ENCODE data around the gene COL25A1. TPM values are rescaled to one million over a fixed set of nuclear protein-coding genes. Genes with fewer than 3 reads are reported as not detected.

The COL25A1 gene
- total and polyA plus RNA-seq, 4 experiments from 2014 or later = 0.06 to 0.55 (median 0.44) TPM; not detected in 1

GRCh38 chr4:108793415-108793814 lies 509.0 kb downstream of the COL25A1 start:
- H3K4me1 Mint-ChIP-seq = no peaks in the 10 kb centered on the region
- no peak overlapping the region for H3K27ac Mint-ChIP-seq
- no peak for DNase-seq
- H3K9me3 Mint-ChIP-seq = no peaks in the 10 kb centered on the region
- ChIA-PET CTCF (ENCODE audit: partially characterized antibody) (no interaction called here), POLR2A (ENCODE audit: partially characterized antibody) (no interaction called here)
- no peaks in the 10 kb centered on the region for H3K4me1 ChIP-seq (ENCODE audit: insufficient read depth, low read length)
- H3K36me3 ChIP-seq (ENCODE audit: insufficient read depth, low read length) = no peaks in the 10 kb centered on the region
- intact Hi-C loops (cut with micrococcal nuclease) = no loop called here
- no peaks in the 10 kb centered on the region for H3K9me3 ChIP-seq (ENCODE audit: control insufficient read depth in 1 of 2, low read length in 2 of 2)
- H3K27ac ChIP-seq (ENCODE audit: low read depth, low read length) = no peak overlapping the region
- H3K36me3 Mint-ChIP-seq = no peaks in the 10 kb centered on the region
- H3K27me3 ChIP-seq (ENCODE audit: insufficient read depth, low read length) = no peaks in the 10 kb centered on the region
- H3K4me3 Mint-ChIP-seq = no peak overlapping the region
- peaks cover 0 to 5% of the 10 kb centered on the region in 2 donors for H3K27me3 Mint-ChIP-seq
- no peak overlapping the region for H3K4me3 ChIP-seq (ENCODE audit: low read length in 2 of 2)

GRCh38 chr4:108788731-108789130 lies 513.7 kb downstream of the COL25A1 start:
- Histone ChIP-seq H3K36me3 (ENCODE audit: insufficient read depth, low read length) (no peaks in the 10 kb centered on the region), H3K27ac (ENCODE audit: low read depth, low read length) (no peak overlapping the region), H3K4me3 (ENCODE audit: low read length in 2 of 2) (no peak overlapping the region), H3K27me3 (ENCODE audit: insufficient read depth, low read length) (no peaks in the 10 kb centered on the region), H3K9me3 (ENCODE audit: control insufficient read depth in 1 of 2, low read length in 2 of 2) (no peaks in the 10 kb centered on the region), H3K4me1 (ENCODE audit: insufficient read depth, low read length) (no peaks in the 10 kb centered on the region)
- ChIA-PET POLR2A (ENCODE audit: partially characterized antibody) (no interaction called here), CTCF (ENCODE audit: partially characterized antibody) (no interaction called here)
- no peaks in the 10 kb centered on the region for H3K4me1 Mint-ChIP-seq
- no peak overlapping the region for H3K27ac Mint-ChIP-seq
- peaks cover 2 to 6% of the 10 kb centered on the region in 2 donors for H3K27me3 Mint-ChIP-seq
- H3K36me3 Mint-ChIP-seq = no peaks in the 10 kb centered on the region
- H3K4me3 Mint-ChIP-seq = no peak overlapping the region
- no peaks in the 10 kb centered on the region for H3K9me3 Mint-ChIP-seq
- DNase-seq = no peak
- intact Hi-C loops (cut with micrococcal nuclease) = no loop called here

GRCh38 chr4:108787724-108788123 lies 514.7 kb downstream of the COL25A1 start:
- ChIA-PET POLR2A (ENCODE audit: partially characterized antibody) (no interaction called here), CTCF (ENCODE audit: partially characterized antibody) (no interaction called here)
- intact Hi-C loops (cut with micrococcal nuclease) = no loop called here
- Histone ChIP-seq H3K9me3 (ENCODE audit: control insufficient read depth in 1 of 2, low read length in 2 of 2) (no peaks in the 10 kb centered on the region), H3K4me1 (ENCODE audit: insufficient read depth, low read length) (no peaks in the 10 kb centered on the region), H3K27me3 (ENCODE audit: insufficient read depth, low read length) (no peaks in the 10 kb centered on the region), H3K27ac (ENCODE audit: low read depth, low read length) (no peak overlapping the region), H3K4me3 (ENCODE audit: low read length in 2 of 2) (no peak overlapping the region), H3K36me3 (ENCODE audit: insufficient read depth, low read length) (no peaks in the 10 kb centered on the region)
- H3K36me3 Mint-ChIP-seq = no peaks in the 10 kb centered on the region
- H3K4me3 Mint-ChIP-seq = no peak overlapping the region
- H3K4me1 Mint-ChIP-seq = no peaks in the 10 kb centered on the region
- no peak for DNase-seq
- H3K27ac Mint-ChIP-seq = no peak overlapping the region
- peaks cover 2 to 4% of the 10 kb centered on the region in 2 donors for H3K27me3 Mint-ChIP-seq
- no peaks in the 10 kb centered on the region for H3K9me3 Mint-ChIP-seq

GRCh38 chr4:108787106-108787505 lies 515.4 kb downstream of the COL25A1 start:
- H3K4me1 ChIP-seq (ENCODE audit: insufficient read depth, low read length) = no peaks in the 10 kb centered on the region
- H3K4me3 ChIP-seq (ENCODE audit: low read length in 2 of 2) = no peak overlapping the region
- H3K4me1 Mint-ChIP-seq = no peaks in the 10 kb centered on the region
- no peak overlapping the region for H3K27ac ChIP-seq (ENCODE audit: low read depth, low read length)
- no peak overlapping the region for H3K27ac Mint-ChIP-seq
- peaks cover 2 to 5% of the 10 kb centered on the region in 2 donors for H3K27me3 Mint-ChIP-seq
- H3K4me3 Mint-ChIP-seq = no peak overlapping the region
- intact Hi-C loops (cut with micrococcal nuclease) = no loop called here
- no peaks in the 10 kb centered on the region for H3K36me3 ChIP-seq (ENCODE audit: insufficient read depth, low read length)
- no peak for DNase-seq
- no peaks in the 10 kb centered on the region for H3K9me3 ChIP-seq (ENCODE audit: control insufficient read depth in 1 of 2, low read length in 2 of 2)
- no peaks in the 10 kb centered on the region for H3K9me3 Mint-ChIP-seq
- CTCF ChIA-PET (ENCODE audit: partially characterized antibody) = no interaction called here
- H3K36me3 Mint-ChIP-seq = no peaks in the 10 kb centered on the region
- no peaks in the 10 kb centered on the region for H3K27me3 ChIP-seq (ENCODE audit: insufficient read depth, low read length)
- POLR2A ChIA-PET (ENCODE audit: partially characterized antibody) = no interaction called here

- Mint-ChIP-seq H3K4me3 (no peak overlapping the region), H3K27me3 (peaks cover 2 to 5% of the 10 kb centered on the region in 2 donors), H3K4me1 (no peaks in the 10 kb centered on the region), H3K36me3 (no peaks in the 10 kb centered on the region), H3K27ac (no peak overlapping the region), H3K9me3 (no peaks in the 10 kb centered on the region)
- H3K9me3 ChIP-seq (ENCODE audit: control insufficient read depth in 1 of 2, low read length in 2 of 2) = no peaks in the 10 kb centered on the region
- no peak for DNase-seq
- no peaks in the 10 kb centered on the region for H3K36me3 ChIP-seq (ENCODE audit: insufficient read depth, low read length)
- no peaks in the 10 kb centered on the region for H3K27me3 ChIP-seq (ENCODE audit: insufficient read depth, low read length)
- H3K4me1 ChIP-seq (ENCODE audit: insufficient read depth, low read length) = no peaks in the 10 kb centered on the region
- no peak overlapping the region for H3K4me3 ChIP-seq (ENCODE audit: low read length in 2 of 2)
- POLR2A ChIA-PET (ENCODE audit: partially characterized antibody) = no interaction called here
- intact Hi-C loops (cut with micrococcal nuclease) = no loop called here
- CTCF ChIA-PET (ENCODE audit: partially characterized antibody) = no interaction called here
- H3K27ac ChIP-seq (ENCODE audit: low read depth, low read length) = no peak overlapping the region
Measured at GRCh38 chr4:108786351-108786750, 516.1 kb downstream of the COL25A1 start.

- Histone ChIP-seq H3K27ac (ENCODE audit: low read depth, low read length) (no peak overlapping the region), H3K9me3 (ENCODE audit: control insufficient read depth in 1 of 2, low read length in 2 of 2) (no peaks in the 10 kb centered on the region), H3K27me3 (ENCODE audit: insufficient read depth, low read length) (no peaks in the 10 kb centered on the region), H3K36me3 (ENCODE audit: insufficient read depth, low read length) (no peaks in the 10 kb centered on the region), H3K4me1 (ENCODE audit: insufficient read depth, low read length) (no peaks in the 10 kb centered on the region), H3K4me3 (ENCODE audit: low read length in 2 of 2) (no peak overlapping the region)
- CTCF ChIA-PET (ENCODE audit: partially characterized antibody) = no interaction called here
- Mint-ChIP-seq H3K4me3 (no peak overlapping the region), H3K27me3 (peaks cover 5 to 9% of the 10 kb centered on the region in 2 donors), H3K36me3 (no peaks in the 10 kb centered on the region), H3K4me1 (no peaks in the 10 kb centered on the region), H3K9me3 (no peaks in the 10 kb centered on the region), H3K27ac (no peak overlapping the region)
- POLR2A ChIA-PET (ENCODE audit: partially characterized antibody) = no interaction called here
- intact Hi-C loops (cut with micrococcal nuclease) = loop anchor here (5.0 kb wide), 1 partner anchor 767 kb away; no protein-coding TSS in a partner anchor
- no peak for DNase-seq
Measured at GRCh38 chr4:108783665-108784463, 518.6 kb downstream of the COL25A1 start.

GRCh38 chr4:108779958-108780357 lies 522.5 kb downstream of the COL25A1 start:
- no peaks in the 10 kb centered on the region for H3K4me1 Mint-ChIP-seq
- intact Hi-C loops (cut with micrococcal nuclease) = loop anchor here (5.0 kb wide), 1 partner anchor 763 kb away; no protein-coding TSS in a partner anchor
- Histone ChIP-seq H3K27ac (ENCODE audit: low read depth, low read length) (no peak overlapping the region), H3K36me3 (ENCODE audit: insufficient read depth, low read length) (no peaks in the 10 kb centered on the region), H3K4me1 (ENCODE audit: insufficient read depth, low read length) (no peaks in the 10 kb centered on the region), H3K4me3 (ENCODE audit: low read length in 2 of 2) (no peak overlapping the region), H3K9me3 (ENCODE audit: control insufficient read depth in 1 of 2, low read length in 2 of 2) (no peaks in the 10 kb centered on the region), H3K27me3 (ENCODE audit: insufficient read depth, low read length) (no peaks in the 10 kb centered on the region)
- H3K27me3 Mint-ChIP-seq = peaks cover 11 to 15% of the 10 kb centered on the region in 2 donors
- no peak overlapping the region for H3K4me3 Mint-ChIP-seq
- no peak for DNase-seq
- ChIA-PET POLR2A (ENCODE audit: partially characterized antibody) (no interaction called here), CTCF (ENCODE audit: partially characterized antibody) (no interaction called here)
- H3K36me3 Mint-ChIP-seq = no peaks in the 10 kb centered on the region
- peaks cover 0 to 2% (median 0%) of the 10 kb centered on the region in 8 donors for H3K9me3 Mint-ChIP-seq
- no peak overlapping the region for H3K27ac Mint-ChIP-seq

Data from CD4-positive, alpha-beta memory T cell (primary cell).